ENCODE data around the gene TFAP2A. TPM values are rescaled to one million over a fixed set of nuclear protein-coding genes. Genes with fewer than 3 reads are reported as not detected.

TFAP2A gene
- polyA plus RNA-seq, 4 donors: 28.0 to 41.9 (median 33.8) TPM

DNA sequence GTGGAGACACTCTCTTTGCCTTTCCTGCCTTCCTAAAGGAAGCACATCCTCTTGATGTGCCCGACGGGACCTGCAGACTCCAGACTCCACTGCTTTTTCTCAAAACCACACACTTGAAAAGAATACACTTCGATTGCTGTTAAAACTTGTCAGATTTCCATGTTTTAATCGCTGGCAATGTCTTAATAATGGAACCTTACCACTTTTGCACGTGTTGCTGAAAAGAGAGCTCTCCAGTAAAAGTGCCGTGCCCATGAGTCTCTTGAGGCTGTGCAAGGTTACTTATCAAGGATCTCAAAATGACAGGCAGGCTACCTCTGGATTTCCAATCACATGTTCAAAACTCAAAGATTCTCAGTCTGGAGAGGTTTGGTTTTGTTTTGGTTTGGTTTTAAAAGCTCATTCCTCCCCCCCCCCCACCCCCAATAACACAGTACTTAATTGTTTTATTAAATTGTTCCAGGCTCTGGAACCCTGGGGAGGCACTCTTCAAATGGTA is 12.0 kb upstream of the TFAP2A start:
- DNase-seq (ENCODE audit: low read depth in 4 of 4, low spot score in 3 of 4): no peak

DNA sequence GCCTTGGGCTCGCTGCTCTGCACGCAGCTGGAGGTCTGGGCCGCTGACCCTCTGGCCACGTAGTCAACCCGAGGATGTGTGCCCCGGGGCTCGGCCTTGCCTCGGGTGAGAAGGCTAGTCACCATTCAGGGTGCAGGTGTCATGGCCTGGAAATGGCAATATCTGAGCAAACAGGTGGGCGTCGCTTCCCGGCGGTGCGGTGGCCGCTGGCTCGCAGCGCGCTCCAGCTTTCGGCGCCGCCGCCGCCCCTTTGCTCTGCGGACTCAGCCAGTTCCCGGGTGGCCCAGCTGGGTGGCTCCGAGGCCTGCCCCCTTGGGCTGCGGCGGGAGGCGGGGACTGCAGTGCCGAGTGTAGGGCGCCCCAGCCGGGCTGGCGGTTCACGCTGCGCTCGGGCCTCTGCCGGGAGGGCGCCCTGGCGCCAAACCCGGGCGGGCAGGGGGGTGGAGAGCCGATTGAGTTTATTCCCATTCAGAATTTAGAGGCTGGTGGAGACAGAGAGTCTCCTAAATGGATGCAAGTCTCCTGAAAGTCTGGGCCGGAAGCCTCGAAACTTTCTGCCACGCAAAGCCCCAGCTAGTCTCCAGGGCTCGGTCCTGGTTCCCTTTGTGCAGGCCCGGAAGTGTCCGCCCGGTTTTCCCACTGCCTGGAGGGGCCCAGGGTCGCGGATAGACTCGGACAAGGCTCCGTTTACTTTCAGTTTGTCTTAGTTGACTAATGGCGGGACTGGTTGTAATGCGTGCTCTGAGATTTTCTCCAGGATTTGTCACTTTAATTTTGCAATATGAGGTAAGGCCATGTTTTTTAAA is 11.3 kb upstream of the TFAP2A start:
- DNase-seq (ENCODE audit: low read depth in 4 of 4, low spot score in 3 of 4): no peak

DNA sequence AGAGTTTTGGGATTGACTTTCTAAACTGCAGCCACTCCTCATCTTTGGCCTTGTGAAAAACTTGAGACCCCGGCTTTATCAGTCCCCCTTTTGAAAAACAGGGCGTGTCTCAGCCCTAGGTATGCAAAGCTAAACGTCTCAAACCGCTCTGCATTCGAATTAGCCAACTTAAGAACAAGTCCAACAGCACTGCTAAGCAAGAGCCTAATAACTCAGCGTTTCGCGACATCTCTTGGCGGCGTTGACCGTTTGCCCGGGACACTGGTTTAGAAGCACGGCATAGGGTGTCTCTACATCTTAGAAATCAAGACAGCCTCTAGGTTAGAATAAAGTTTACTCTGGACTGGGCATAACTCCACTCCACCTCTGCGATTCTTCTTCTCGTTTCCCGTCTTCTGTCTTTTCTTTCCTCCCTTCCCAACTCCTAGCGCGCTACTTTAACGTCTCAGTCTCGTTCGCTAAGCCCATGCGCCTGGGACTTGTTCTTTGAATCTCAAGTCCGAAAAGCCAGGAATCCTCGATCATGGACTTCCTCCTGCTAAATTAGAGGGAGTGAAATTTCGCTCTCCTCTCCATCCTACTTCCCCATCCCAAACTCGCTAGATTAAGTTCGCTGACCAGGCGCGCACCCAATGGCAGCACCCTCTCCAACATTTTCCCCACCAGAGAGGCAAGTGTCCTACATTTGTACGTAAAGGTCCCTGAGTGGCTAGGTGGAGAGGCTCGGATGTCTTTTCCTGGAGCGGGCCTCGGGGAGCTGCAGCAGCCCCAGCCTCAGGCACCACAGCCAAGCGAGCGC is 10.5 kb upstream of the TFAP2A start:
- no peak for DNase-seq (ENCODE audit: low read depth in 4 of 4, low spot score in 3 of 4)

DNA sequence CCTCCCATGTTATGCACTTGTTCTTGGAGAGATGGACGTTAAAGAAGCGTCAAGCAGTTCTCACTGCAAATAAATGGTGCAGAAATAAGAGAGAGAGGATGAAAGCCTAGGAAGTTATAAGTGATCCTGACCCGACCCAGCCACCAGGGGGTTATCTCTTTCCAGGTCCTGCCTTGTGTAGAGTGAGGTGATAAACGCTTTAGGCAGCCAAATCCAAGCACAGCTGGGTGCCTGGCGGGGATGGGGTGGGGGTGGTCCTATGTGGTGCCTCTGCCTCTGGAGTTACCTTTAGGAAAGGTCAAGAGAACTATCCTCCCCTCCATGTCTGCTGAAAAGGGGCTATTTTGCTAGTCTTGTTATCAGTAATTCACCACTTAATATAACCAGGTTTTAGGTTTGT is 9.2 kb upstream of the TFAP2A start:
- DNase-seq (ENCODE audit: low read depth in 4 of 4, low spot score in 3 of 4): no peak

DNA sequence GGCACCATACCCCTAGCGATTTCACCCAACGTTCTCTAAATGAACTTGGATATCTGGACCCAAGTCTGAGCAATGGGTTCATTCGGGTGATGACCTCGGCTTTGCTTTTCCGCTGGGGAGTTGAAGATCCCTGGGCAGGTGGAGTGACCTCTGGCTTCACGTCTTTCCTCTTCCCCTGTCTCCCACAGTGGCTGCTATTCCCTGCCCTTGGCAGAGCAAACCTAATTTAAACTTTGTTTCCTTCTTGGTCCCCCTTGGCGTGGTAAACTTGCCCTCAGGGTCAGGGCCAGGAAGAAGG is 7.8 kb upstream of the TFAP2A start:
- no peak for DNase-seq (ENCODE audit: low read depth in 4 of 4, low spot score in 3 of 4)

DNA sequence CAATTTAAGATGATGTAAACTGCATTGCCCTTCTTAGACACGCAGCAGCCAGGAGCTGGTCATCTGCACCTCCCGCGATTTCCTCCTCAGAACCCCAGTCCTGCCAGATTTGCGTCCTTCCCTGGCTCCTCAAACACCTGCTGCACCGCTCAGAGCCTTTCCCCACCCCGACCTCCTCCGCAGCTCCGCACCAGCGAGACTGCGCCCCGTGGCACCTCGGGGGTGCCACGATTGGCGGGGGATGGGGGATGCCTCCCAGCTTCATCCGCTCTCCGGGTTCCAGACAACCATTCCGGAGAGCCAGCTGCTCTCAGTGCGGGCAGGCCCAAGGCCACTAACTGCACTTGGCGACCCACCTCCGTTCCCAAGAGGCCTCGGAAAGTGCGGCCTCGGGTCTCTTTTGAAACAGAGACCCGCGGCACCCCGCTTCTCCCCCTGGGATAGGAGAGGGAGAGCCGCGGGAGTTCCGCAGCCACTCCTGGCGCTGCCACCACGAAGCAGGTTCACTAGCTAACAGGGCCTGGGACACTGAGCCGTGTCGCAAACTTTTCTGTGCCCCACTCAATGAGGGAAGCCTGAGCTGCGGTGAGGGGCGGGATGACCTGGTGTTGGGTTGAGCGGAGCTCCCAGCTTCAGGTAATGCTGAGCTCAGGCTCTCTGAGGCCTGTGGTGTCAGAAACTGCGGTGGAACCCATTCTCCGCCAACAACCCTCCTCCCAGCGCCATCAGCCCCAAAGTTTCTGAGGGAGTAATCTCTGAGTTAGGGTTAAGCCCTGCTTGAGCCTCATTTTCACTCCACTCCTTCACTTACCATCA is 7.3 kb upstream of the TFAP2A start:
- DNase-seq (ENCODE audit: low read depth in 4 of 4, low spot score in 3 of 4): no peak

DNA sequence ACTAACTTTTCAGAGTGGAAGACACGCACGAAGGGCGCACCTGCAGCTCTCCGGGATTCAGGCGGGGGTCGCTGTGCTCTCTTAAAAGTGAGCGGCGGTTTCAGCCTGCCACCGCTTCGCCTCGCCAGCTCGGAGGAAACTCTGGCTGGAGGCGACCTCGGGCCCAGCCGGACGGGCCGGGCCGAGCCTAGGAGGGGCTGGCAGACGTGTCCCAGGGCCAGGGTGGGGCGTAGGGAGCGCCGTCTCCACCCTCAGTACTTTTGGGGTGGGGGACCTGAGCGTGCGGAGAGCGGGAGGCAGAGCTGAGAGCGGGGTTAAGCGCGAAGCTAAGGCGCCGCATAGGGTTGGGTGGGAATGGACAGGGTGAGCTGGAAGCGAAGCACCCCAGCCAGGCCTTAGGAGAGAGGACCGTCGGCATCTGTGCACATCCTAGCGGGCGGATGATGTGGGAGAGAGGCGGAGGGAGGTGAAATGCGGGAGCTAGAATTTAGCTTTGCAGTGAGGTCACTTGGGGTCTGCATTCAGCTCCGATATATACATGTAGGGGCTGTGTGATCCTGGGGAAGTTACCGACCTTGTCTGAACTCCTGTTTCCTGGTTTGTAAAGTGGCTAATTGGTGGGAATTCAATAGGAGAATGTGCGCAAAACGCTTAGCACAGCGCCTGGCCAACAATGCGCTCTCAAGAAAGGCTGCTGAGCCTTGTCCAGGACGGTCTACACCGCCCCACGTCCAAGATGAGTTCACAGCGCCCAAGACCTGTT is 6.5 kb upstream of the TFAP2A start:
- DNase-seq (ENCODE audit: low read depth in 4 of 4, low spot score in 3 of 4): no peak

DNA sequence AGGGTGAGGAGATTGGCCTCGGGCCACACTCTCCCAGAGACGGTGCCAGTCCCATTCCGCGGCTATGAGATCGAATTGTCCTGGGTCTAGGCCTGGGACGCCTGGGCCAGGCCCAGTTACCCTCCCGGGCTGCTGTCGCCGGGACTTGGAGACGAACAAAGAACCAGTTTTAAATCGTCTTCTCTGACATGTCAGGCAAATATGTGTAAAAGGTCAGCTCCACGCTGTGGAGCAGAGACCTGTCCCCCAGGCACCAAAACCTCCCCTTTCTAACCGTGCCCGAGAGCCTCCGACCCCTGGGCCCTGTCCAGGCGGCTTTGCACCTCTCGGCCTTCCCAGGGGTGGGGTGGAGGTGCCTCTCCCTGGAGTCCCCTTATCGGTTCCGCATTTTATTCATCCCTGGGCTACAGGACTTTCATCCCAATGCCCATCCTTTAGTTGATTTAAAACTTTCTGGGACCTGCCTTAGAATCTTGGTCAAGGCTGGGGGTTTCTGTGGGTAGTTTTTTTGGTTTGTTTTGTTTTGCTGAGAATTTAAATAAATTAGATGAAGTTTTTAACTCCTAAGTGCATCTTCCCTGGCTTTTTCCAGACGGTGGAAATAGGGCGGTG is 5.8 kb upstream of the TFAP2A start:
- no peak for DNase-seq (ENCODE audit: low read depth in 4 of 4, low spot score in 3 of 4)

DNA sequence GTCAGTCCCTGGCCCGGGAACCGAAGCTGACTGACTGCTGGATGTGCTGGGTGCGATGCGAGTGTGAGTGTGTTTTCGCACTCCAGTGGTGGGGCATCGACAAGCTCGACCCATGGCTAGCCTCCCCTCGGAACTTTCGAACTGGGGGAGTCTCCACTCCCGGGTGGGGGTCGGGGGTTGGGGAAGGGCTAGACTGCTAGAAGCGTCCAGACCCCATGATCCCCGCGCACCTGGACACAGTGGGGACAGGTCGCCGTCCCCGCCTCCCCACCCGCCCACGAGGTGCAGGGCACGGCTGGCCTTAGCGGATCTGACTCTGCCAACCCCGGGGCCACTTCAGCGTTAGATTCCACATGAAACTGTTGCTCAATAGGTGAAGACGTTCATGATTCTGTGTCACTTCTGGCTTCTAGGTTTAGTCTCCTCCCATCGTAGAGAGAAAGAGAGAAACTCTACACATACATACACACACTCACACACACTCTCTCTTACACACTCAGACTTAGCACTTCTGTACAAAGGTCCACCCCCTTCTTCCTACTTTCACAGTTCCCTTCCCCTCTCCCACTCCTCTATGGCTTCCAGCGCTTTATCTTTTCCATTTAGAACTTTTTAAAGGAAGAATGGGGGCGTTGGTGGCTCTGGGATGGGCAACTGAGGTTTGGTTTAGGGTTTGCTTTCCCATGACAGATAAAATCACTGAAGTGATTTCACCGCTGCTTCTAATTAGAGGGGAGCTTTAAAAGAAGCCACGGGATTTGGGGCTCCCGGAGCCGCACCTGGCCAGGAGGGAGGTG is 5.1 kb upstream of the TFAP2A start:
- no peak for DNase-seq (ENCODE audit: low read depth in 4 of 4, low spot score in 3 of 4)

DNA sequence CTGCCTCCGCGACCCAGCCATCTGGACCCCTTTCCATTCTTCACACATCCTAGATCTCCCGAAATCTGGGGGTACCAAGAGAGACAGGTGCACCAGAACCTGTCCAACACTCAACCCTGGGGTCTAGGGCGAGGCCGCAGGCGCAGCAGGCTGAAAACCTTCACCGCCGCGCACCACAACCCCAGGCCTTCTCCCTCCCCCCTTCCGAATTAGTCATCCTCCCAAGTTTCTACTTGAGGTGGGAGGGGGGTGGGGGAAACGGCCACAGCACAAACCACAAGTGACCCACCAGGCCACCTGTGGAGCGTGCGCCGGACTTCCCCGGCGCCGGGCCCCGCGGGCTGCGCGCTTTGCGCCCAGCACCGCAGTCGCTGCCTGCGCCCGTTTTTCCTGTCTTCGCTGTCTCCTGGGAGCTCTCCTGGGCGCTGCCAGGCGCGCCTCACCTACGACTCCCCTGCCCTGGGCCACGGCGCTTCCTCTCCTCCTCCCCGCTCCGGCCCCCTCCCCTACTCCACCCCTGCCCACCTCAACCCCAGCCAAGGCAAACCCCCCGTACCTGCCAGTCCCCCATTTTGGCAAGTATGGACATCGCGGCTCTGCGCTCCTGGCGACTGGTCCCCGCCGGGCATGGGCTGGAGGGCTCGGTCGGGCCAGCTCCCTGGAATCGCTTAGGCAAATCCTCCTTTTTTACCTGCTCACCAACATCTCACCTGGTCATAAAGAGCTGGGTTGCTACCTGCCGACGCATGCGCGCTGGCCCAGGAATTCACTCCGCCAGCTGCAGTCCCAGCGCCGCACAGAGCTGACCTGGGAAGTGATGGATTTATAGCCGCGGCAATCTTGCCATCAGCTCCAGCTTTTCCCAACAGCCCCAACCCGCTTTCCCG is 4.2 kb upstream of the TFAP2A start:
- DNase-seq (ENCODE audit: low read depth in 4 of 4, low spot score in 3 of 4): no peak

DNA sequence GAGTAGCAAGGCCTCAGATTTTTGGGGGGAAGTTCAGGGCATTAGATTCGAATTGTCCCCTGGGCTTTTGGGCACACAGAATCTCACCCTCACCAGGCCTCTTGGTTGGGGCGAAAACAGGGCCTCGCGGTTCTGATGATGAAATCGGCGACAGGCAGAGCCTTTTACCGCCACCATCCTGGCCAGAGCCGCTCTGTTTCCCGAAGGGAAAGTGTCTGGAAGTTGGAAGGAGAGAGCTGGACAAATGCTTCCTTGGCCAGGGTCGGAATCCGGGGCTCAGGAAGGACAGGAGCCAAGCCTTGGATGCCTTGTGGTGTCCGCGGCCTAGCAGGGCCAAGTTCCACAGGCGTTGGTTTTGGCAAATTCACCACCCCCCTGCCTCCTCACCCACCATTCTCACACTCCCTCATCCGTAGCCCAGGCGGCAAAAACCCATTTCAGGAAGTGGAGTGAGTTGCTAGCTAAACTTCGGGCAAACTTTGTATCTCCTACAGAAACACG is 3.5 kb upstream of the TFAP2A start:
- DNase-seq (ENCODE audit: low read depth in 4 of 4, low spot score in 3 of 4): no peak

DNA sequence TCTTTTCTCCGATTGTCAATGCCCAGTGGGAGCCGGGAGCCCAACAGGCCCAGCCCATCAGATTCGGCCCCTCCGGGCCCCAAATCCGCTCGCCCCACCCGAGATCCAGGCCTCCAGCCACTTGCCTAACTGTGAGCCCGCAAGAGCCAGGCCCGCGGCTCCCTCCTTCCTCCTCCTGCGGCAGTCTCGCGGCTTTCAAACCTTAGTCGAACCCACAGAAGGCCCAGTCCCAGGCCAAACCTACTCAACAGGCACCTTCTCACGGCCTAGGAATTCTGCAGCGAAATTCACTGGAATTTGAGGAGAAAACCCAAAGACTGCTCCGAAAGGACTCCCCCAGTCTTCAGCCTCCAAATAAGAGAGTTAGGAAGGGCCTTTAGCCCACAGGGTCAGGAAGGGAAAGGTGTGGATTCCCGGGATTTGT is 2.8 kb upstream of the TFAP2A start:
- no peak for DNase-seq (ENCODE audit: low read depth in 4 of 4, low spot score in 3 of 4)

DNA sequence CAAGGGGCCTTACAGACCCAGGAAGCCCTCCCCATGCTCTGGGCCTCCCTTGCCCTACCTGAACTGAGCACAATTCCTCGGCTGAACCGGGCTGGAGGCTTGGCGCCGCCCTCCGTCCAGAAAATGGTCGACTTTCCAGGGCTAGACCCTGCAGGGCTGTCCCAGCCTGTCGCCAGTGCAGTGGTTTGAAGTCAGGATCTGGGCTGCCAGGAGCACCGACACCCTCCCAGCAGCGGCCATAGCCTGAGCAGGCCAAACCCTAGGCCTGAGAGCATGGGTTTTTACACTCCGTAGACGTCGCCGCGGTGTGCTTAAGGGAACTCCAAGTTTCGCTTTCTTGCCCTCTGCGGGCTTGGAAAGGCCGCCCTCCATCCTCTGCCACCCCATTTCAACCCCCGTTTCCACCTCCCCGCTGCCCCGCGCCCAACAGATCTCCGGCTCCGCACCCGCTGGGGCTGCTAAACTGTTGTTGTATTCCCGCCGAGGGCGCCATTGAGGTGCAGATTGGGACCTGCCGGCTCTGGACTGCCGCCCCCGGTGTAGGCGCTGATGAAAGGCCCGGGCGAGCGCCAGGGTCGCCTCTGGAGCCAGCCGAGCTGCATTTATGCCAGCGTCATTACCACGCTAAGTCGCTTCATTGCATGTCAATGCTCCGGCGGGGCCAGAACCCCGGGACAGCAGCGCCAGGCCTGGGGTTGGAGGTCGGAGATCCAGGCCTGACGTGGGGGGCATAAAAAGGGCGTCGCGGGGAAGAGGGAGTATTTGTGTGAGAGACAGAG is 2.2 kb upstream of the TFAP2A start:
- DNase-seq (ENCODE audit: low read depth in 4 of 4, low spot score in 3 of 4): no peak

DNA sequence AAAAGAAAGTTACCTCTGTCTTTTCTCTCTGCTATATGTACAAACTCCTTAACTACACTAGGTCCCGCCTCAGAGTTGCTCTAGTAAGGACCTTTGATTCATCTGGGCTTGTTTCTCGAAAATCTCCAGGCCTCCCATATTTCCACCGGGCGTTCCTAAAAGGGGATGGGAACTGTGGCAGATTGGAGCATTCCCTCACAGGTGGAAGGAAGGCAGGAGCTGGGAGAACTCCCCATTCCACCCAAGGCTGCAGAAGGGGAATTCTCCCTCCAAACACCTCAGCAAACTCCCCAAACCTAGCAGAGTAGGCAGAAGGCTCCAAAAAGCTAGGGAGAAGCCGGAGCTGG is 1.6 kb upstream of the TFAP2A start:
- DNase-seq (ENCODE audit: low read depth in 4 of 4, low spot score in 3 of 4): no peak

DNA sequence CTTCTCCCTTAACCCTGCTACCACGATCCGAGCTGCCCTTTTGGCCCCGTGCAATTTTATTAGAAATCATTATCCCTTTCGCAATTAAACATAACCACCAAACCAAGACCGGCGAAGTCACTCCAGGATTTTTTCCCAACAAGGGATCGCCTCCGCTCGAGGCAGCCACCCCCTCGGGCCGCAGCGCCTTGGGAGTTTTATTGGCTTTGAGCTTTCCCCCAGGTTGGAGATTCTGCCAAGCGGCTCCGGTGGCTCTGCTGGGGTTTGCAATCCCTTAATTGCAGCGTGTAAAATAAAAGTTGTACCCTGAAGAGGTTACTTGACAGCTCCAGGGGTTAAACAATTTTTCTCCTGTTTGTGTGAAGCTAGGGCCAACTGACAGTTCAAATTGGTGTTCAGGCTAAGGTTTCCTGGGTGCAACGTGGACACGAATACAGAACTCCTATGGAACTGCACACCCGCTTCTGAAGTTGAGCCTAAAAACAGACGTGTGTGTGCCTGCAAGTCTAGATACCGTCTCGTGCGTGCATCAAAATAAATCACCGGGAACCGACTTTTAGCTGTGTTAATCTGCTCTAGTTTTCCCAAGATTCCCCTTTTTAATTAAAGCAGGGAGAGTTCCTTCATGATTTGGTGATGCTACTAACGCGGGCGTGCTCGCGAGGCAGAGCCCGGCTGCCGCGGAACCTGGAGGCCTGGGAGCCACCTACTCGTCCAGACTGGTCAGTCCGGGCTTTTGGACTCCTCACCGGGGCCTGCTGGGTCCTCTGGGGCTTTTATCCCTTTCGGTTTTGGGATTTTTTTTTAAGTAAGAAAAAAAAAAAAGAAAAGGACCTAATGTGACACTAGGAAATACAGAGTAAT is 975 bp upstream of the TFAP2A start:
- DNase-seq (ENCODE audit: low read depth in 4 of 4, low spot score in 3 of 4): no peak

Measured in right renal pelvis (tissue), 4 donors.